Neural cell (in vitro differentiated cells): ENCODE measurements around the gene VSTM4.

ENCODE experiments used
- CTCF ChIP-seq: fragments of 450-650 bp; IDR thresholded peaks from 2 replicates; pipeline ENCODE4 v1.5.1; 2014; ENCODE audit warnings: antibody characterized with exemption, mild to moderate bottlenecking, moderate library complexity; ENCODE audit not compliant: poor library complexity, severe bottlenecking
- EP300 ChIP-seq: fragments of 450-650 bp; conservative IDR thresholded peaks from 2 replicates; pipeline ENCODE4 v1.6.1; 2014; ENCODE audit warnings: antibody characterized with exemption, mild to moderate bottlenecking, moderate library complexity; ENCODE audit not compliant: poor library complexity, severe bottlenecking
- EZH2 ChIP-seq: fragments of 200-600, 300-800 bp; shearing (Covaris generic), sonication (generic); IDR thresholded peaks from 2 replicates; pipeline ENCODE4 v1.6.1; 2014; ENCODE audit warnings: antibody characterized with exemption, low read length, borderline replicate concordance, mild to moderate bottlenecking; ENCODE audit not compliant: insufficient read depth, poor library complexity, severe bottlenecking
- MXI1 ChIP-seq: fragments of 450-650 bp; conservative IDR thresholded peaks from 2 replicates; pipeline ENCODE4 v1.6.1; 2014; ENCODE audit warnings: antibody characterized with exemption, mild to moderate bottlenecking; ENCODE audit not compliant: poor library complexity, severe bottlenecking
- POLR2AphosphoS5 ChIP-seq: IDR thresholded peaks from 2 replicates; pipeline ENCODE4 v1.6.1; 2012
- RAD21 ChIP-seq: fragments of 450-650 bp; conservative IDR thresholded peaks from 2 replicates; pipeline ENCODE4 v1.6.1; 2014; ENCODE audit warnings: antibody characterized with exemption, mild to moderate bottlenecking, moderate library complexity
- REST ChIP-seq: IDR thresholded peaks from 2 replicates; pipeline ENCODE4 v1.6.1; 2012; ENCODE audit warnings: borderline replicate concordance
- SMC3 ChIP-seq: fragments of 450-650 bp; conservative IDR thresholded peaks from 2 replicates; pipeline ENCODE4 v1.6.1; 2014; ENCODE audit warnings: antibody characterized with exemption, mild to moderate bottlenecking, moderate library complexity; ENCODE audit not compliant: poor library complexity
- TAF1 ChIP-seq: IDR thresholded peaks from 2 replicates; pipeline ENCODE4 v1.6.1; 2012; ENCODE audit warnings: low read depth

GRCh38 chr10:49113741-49114141, 1.6 kb downstream of the VSTM4 start:
- no peak for TF ChIP-seq CTCF
- TF ChIP-seq REST, result no peak
- no peak for TF ChIP-seq EP300
- no peak for TF ChIP-seq POLR2AphosphoS5
- no peak for TF ChIP-seq EZH2
- TF ChIP-seq TAF1, result no peak
- TF ChIP-seq RAD21, result no peak
- no peak for TF ChIP-seq MXI1
- no peak for TF ChIP-seq SMC3
